ENCODE results near the gene LCMT2.

DNA sequence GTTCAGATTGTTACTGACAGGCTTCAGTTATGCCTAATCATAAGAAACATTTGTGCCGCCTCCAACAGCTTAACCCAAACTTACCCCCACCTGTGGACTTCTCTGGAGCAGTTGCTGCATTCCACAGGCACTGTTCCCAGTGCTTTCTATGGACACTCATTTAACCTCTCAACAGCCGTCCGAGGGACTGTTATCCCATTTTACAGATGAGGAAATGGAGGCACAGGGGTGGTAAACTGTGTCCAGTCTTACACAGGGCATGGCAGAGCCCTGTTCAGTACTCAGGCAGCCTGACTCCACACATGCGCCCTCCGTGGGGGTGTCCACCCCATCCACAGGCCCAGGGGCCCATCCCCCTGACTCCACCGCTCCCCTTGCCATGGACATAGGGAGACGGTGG lies 49.4 kb downstream of the LCMT2 start:
- no peak for TF ChIP-seq EZH2 (IDR thresholded peaks at IDR 0.05)
- no peak for TF ChIP-seq POLR2AphosphoS5 (IDR thresholded peaks at IDR 0.05; ENCODE audit: borderline replicate concordance, low read depth, low read length)
- TF ChIP-seq FOXP2 (optimal IDR thresholded peaks at IDR 0.05; ENCODE audit: control extremely low read depth, extremely low read length, insufficient read depth): no peak

Measured in SK-N-MC (cell line).